HEK293 (cell line): ENCODE data around the gene SHROOM1.
A peak's percentile ranks its signal among the peaks of the same experiment; 100 is the strongest.

Source experiments
- FEZF1 ChIP-seq: fragments of 450-650 bp; formaldehyde crosslinking; IDR thresholded peaks from 2 replicates; pipeline ENCODE4 v1.5.1; 2016; ENCODE audit warnings: missing biosample characterization, missing genetic modification characterization
- KLF9 ChIP-seq: fragments of 450-650 bp; formaldehyde crosslinking; IDR thresholded peaks from 2 replicates; pipeline ENCODE4 v1.5.1; 2016; ENCODE audit warnings: missing biosample characterization, missing genetic modification characterization, low read depth
- MZF1 ChIP-seq: fragments of 450-650 bp; formaldehyde crosslinking; IDR thresholded peaks from 2 replicates; pipeline ENCODE4 v1.5.1; 2017; ENCODE audit warnings: missing biosample characterization, missing genetic modification characterization, borderline replicate concordance
- PRDM4 ChIP-seq: fragments of 450-650 bp; formaldehyde crosslinking; IDR thresholded peaks from 2 replicates; pipeline ENCODE4 v1.5.1; 2017; ENCODE audit warnings: missing biosample characterization, missing genetic modification characterization
- SCRT1 ChIP-seq: fragments of 450-650 bp; formaldehyde crosslinking; IDR thresholded peaks from 2 replicates; pipeline ENCODE4 v1.5.1; 2016; ENCODE audit warnings: missing biosample characterization, missing genetic modification characterization, borderline replicate concordance
- SP3 ChIP-seq: fragments of 450-650 bp; formaldehyde crosslinking; IDR thresholded peaks from 2 replicates; pipeline ENCODE4 v1.5.1; 2016; ENCODE audit warnings: missing biosample characterization, missing genetic modification characterization
- TCF7L2 ChIP-seq: IDR thresholded peaks from 2 replicates; pipeline ENCODE4 v1.6.1; 2011; ENCODE audit warnings: low read depth, mild to moderate bottlenecking, inconsistent platforms, low read length, moderate library complexity, borderline replicate concordance
- ZBTB11 ChIP-seq: fragments of 450-650 bp; formaldehyde crosslinking; conservative IDR thresholded peaks from 2 replicates; pipeline ENCODE4 v1.5.1; 2016; ENCODE audit warnings: low read depth, missing biosample characterization, missing genetic modification characterization
- ZNF10 ChIP-seq: fragments of 450-650 bp; formaldehyde crosslinking; IDR thresholded peaks from 2 replicates; pipeline ENCODE4 v1.5.1; 2017; ENCODE audit warnings: missing biosample characterization, missing genetic modification characterization
- ZNF248 ChIP-seq: fragments of 450-650 bp; formaldehyde crosslinking; IDR thresholded peaks from 2 replicates; pipeline ENCODE4 v1.5.1; 2017; ENCODE audit warnings: missing biosample characterization, missing genetic modification characterization
- ZNF404 ChIP-seq: fragments of 450-650 bp; formaldehyde crosslinking; IDR thresholded peaks from 2 replicates; pipeline ENCODE4 v1.5.1; 2017; ENCODE audit warnings: missing biosample characterization, missing genetic modification characterization
- ZNF423 ChIP-seq: fragments of 450-650 bp; formaldehyde crosslinking; IDR thresholded peaks from 2 replicates; pipeline ENCODE4 v1.5.1; 2016; ENCODE audit warnings: missing biosample characterization, missing genetic modification characterization
- ZNF426 ChIP-seq: fragments of 450-650 bp; formaldehyde crosslinking; IDR thresholded peaks from 2 replicates; pipeline ENCODE4 v1.5.1; 2017; ENCODE audit warnings: missing biosample characterization, missing genetic modification characterization, mild to moderate bottlenecking, inconsistent platforms, moderate library complexity
- ZNF513 ChIP-seq: fragments of 450-650 bp; IDR thresholded peaks from 2 replicates; pipeline ENCODE4 v1.5.1; 2018; ENCODE audit warnings: missing biosample characterization, missing genetic modification characterization
- ZNF555 ChIP-seq: fragments of 450-650 bp; formaldehyde crosslinking; conservative IDR thresholded peaks from 2 replicates; pipeline ENCODE4 v1.5.1; 2017; ENCODE audit warnings: missing biosample characterization, mild to moderate bottlenecking, missing genetic modification characterization, inconsistent platforms
- ZNF645 ChIP-seq: fragments of 450-650 bp; formaldehyde crosslinking; IDR thresholded peaks from 2 replicates; pipeline ENCODE4; 2016; ENCODE audit warnings: missing biosample characterization, missing genetic modification characterization
- ZNF677 ChIP-seq: fragments of 450-650 bp; IDR thresholded peaks from 2 replicates; pipeline ENCODE4 v1.5.0; 2018; ENCODE audit warnings: missing biosample characterization, mild to moderate bottlenecking, missing genetic modification characterization, moderate library complexity
- ZNF768 ChIP-seq: fragments of 450-650 bp; formaldehyde crosslinking; IDR thresholded peaks from 2 replicates; pipeline ENCODE4 v1.5.1; 2018; ENCODE audit warnings: missing biosample characterization, mild to moderate bottlenecking, missing genetic modification characterization
- ZNF843 ChIP-seq: fragments of 450-650 bp; formaldehyde crosslinking; IDR thresholded peaks from 2 replicates; pipeline ENCODE4 v1.5.1; 2016; ENCODE audit warnings: missing biosample characterization, missing genetic modification characterization
- TF ChIP-seq, protein P1 (sequence below): fragments of 450-650 bp; formaldehyde crosslinking; conservative IDR thresholded peaks from 2 replicates; pipeline ENCODE4 v1.5.1; 2016; ENCODE audit warnings: low read depth, missing biosample characterization, missing genetic modification characterization
- TF ChIP-seq, protein P2 (sequence below): fragments of 450-650 bp; formaldehyde crosslinking; optimal IDR thresholded peaks from 2 replicates; pipeline ENCODE3; 2016; ENCODE audit warnings: missing biosample characterization, mild to moderate bottlenecking, missing genetic modification characterization
- TF ChIP-seq, protein P3 (sequence below): fragments of 450-650 bp; formaldehyde crosslinking; IDR thresholded peaks from 2 replicates; pipeline ENCODE4 v1.5.1; 2016; ENCODE audit warnings: missing biosample characterization, missing genetic modification characterization, low read depth

Gene SHROOM1

DNA sequence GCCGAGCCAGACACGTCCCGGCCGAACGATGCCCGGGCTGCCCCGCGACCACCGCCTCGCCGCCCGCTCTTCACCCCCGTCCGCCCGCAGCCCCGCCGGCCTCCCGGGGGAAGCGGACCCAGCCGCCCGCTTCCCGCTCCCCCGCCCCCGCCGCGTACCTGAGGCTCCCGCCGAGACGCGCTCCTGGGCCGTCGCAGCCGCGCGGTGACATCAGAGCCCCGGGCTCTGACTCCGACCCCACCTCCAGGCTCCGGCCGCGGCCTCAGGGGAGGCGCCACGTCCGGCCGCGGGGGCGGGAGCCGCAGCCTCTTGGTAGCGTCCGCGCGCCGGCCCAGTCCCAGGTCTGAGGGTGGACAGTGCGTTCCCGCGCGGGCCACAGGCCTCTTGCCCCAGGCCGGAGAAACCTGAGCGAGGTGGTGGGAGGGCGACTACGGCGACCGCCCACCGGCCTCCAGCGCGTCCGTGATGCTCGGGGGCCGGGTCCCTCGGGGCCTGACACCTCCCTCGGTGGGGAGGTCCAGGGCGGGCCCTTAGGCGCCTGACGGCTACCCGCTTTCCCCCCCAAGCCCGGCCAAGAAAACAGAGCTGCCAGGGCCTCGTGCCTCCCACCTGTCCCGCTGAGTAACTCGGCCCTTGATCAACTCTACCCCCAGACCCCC is at the start of gene SHROOM1 (continued):
- TF ChIP-seq, protein P1, sequence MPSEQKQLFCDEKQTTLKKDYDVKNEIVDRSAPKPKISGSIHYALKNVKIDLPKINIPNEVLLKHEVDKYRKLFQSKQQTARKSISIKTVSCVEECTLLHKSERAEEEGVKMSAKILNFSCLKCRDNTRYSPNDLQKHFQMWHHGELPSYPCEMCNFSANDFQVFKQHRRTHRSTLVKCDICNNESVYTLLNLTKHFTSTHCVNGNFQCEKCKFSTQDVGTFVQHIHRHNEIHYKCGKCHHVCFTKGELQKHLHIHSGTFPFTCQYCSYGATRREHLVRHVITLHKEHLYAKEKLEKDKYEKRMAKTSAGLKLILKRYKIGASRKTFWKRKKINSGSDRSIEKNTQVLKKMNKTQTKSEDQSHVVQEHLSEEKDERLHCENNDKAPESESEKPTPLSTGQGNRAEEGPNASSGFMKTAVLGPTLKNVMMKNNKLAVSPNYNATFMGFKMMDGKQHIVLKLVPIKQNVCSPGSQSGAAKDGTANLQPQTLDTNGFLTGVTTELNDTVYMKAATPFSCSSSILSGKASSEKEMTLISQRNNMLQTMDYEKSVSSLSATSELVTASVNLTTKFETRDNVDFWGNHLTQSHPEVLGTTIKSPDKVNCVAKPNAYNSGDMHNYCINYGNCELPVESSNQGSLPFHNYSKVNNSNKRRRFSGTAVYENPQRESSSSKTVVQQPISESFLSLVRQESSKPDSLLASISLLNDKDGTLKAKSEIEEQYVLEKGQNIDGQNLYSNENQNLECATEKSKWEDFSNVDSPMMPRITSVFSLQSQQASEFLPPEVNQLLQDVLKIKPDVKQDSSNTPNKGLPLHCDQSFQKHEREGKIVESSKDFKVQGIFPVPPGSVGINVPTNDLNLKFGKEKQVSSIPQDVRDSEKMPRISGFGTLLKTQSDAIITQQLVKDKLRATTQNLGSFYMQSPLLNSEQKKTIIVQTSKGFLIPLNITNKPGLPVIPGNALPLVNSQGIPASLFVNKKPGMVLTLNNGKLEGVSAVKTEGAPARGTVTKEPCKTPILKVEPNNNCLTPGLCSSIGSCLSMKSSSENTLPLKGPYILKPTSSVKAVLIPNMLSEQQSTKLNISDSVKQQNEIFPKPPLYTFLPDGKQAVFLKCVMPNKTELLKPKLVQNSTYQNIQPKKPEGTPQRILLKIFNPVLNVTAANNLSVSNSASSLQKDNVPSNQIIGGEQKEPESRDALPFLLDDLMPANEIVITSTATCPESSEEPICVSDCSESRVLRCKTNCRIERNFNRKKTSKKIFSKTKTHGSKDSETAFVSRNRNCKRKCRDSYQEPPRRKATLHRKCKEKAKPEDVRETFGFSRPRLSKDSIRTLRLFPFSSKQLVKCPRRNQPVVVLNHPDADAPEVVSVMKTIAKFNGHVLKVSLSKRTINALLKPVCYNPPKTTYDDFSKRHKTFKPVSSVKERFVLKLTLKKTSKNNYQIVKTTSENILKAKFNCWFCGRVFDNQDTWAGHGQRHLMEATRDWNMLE (tag by site-specific recombination), result no peak
- TF ChIP-seq ZNF248 (no peak), ZNF768 (tag by site-specific recombination) (no peak), ZNF513 (no peak), MZF1 (no peak), FEZF1 (tag by site-specific recombination) (no peak), SCRT1 (tag by site-specific recombination) (no peak), PRDM4 (no peak), SP3 (peak; percentile 78), ZNF677 (tag by site-specific recombination) (no peak), ZNF10 (tag by site-specific recombination) (no peak), ZNF645 (no peak), ZNF423 (tag by site-specific recombination) (peak; percentile 53; the same call in 1 of the 2 replicates), ZNF404 (tag by site-specific recombination) (no peak), KLF9 (tag by site-specific recombination) (peak; percentile 30; the same call in 1 of the 2 replicates), ZBTB11 (tag by site-specific recombination) (no peak), TCF7L2 (no peak; the same call in 1 of the 2 replicates), ZNF843 (tag by site-specific recombination) (peak; percentile 21; the same call in 1 of the 2 replicates), ZNF426 (tag by site-specific recombination) (no peak), ZNF555 (tag by site-specific recombination) (no peak)
- TF ChIP-seq, protein P2, sequence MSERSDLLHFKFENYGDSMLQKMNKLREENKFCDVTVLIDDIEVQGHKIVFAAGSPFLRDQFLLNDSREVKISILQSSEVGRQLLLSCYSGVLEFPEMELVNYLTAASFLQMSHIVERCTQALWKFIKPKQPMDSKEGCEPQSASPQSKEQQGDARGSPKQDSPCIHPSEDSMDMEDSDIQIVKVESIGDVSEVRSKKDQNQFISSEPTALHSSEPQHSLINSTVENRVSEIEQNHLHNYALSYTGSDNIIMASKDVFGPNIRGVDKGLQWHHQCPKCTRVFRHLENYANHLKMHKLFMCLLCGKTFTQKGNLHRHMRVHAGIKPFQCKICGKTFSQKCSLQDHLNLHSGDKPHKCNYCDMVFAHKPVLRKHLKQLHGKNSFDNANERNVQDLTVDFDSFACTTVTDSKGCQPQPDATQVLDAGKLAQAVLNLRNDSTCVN, result peak; percentile 71
- TF ChIP-seq, protein P3, sequence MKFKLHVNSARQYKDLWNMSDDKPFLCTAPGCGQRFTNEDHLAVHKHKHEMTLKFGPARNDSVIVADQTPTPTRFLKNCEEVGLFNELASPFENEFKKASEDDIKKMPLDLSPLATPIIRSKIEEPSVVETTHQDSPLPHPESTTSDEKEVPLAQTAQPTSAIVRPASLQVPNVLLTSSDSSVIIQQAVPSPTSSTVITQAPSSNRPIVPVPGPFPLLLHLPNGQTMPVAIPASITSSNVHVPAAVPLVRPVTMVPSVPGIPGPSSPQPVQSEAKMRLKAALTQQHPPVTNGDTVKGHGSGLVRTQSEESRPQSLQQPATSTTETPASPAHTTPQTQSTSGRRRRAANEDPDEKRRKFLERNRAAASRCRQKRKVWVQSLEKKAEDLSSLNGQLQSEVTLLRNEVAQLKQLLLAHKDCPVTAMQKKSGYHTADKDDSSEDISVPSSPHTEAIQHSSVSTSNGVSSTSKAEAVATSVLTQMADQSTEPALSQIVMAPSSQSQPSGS (tag by site-specific recombination), result no peak
